ENCODE data around the gene UQCRC1. TPM values are rescaled to one million over a fixed set of nuclear protein-coding genes. Genes with fewer than 3 reads are reported as not detected.
A peak's percentile ranks its signal among the peaks of the same experiment; 100 is the strongest.

The UQCRC1 gene
- total and polyA plus RNA-seq, 8 donors, result 148 to 203 (median 166) TPM

DNA sequence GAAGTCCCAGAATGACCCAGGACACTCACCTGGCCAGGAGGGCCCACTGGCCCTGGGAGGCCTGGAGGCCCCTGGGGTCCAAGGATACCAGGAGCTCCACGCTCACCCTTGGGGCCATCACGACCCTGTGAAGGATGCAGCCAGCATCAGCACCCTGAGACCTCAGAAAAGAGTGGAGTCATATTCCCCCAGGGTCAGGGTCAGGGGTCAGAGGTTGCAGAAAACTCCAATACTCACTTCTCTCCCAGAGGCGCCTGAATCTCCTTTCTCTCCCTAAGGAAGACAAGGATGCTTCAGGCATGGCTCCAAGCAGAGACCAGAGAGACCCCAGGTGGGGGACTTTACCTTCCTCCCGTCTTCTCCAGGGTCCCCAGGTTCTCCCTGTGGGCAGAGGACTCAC is 32.8 kb downstream of the UQCRC1 start:
- H3K27me3 ChIP-seq, result no peaks in the 10 kb centered on the region
- ATAC-seq (no peak), DNase-seq (no peak)
- H3K4me1 ChIP-seq, result no peaks in the 10 kb centered on the region
- no peaks in the 10 kb centered on the region for H3K36me3 ChIP-seq
- H3K4me3 ChIP-seq, result no peak overlapping the region
- intact Hi-C loops (cut with DNase I), result no loop called here
- no peaks in the 10 kb centered on the region for H3K9me3 ChIP-seq
- H3K27ac ChIP-seq, result no peak overlapping the region
- TF ChIP-seq, protein P1, sequence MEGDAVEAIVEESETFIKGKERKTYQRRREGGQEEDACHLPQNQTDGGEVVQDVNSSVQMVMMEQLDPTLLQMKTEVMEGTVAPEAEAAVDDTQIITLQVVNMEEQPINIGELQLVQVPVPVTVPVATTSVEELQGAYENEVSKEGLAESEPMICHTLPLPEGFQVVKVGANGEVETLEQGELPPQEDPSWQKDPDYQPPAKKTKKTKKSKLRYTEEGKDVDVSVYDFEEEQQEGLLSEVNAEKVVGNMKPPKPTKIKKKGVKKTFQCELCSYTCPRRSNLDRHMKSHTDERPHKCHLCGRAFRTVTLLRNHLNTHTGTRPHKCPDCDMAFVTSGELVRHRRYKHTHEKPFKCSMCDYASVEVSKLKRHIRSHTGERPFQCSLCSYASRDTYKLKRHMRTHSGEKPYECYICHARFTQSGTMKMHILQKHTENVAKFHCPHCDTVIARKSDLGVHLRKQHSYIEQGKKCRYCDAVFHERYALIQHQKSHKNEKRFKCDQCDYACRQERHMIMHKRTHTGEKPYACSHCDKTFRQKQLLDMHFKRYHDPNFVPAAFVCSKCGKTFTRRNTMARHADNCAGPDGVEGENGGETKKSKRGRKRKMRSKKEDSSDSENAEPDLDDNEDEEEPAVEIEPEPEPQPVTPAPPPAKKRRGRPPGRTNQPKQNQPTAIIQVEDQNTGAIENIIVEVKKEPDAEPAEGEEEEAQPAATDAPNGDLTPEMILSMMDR (IDR thresholded peaks at IDR 0.05), result no peak

DNA sequence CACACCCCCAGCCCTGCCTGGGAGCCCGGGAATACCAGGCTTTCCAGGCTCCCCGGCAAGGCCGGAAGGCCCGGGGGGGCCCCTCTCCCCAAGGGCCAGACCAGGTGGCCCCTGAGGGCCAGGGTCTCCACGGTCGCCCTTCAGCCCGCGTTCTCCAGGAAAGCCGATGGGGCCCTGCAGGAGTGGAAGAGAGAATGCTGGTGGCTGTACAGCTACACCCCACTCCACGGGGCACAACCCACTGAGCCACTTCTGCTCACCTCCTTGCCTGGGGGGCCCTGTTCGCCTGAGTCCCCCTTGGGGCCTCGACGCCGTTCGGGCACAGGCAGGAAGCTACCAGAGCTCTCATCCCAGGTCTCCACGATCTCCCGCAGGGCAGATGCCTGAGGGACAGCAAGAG is 34.1 kb downstream of the UQCRC1 start:
- Histone ChIP-seq H3K4me3 (no peak overlapping the region), H3K36me3 (no peaks in the 10 kb centered on the region), H3K27me3 (no peaks in the 10 kb centered on the region), H3K27ac (no peak overlapping the region), H3K9me3 (no peaks in the 10 kb centered on the region), H3K4me1 (no peaks in the 10 kb centered on the region)
- TF ChIP-seq, protein P1 (IDR thresholded peaks at IDR 0.05), result no peak
- no peak for ATAC-seq
- no peak for DNase-seq
- intact Hi-C loops (cut with DNase I), result no loop called here

DNA sequence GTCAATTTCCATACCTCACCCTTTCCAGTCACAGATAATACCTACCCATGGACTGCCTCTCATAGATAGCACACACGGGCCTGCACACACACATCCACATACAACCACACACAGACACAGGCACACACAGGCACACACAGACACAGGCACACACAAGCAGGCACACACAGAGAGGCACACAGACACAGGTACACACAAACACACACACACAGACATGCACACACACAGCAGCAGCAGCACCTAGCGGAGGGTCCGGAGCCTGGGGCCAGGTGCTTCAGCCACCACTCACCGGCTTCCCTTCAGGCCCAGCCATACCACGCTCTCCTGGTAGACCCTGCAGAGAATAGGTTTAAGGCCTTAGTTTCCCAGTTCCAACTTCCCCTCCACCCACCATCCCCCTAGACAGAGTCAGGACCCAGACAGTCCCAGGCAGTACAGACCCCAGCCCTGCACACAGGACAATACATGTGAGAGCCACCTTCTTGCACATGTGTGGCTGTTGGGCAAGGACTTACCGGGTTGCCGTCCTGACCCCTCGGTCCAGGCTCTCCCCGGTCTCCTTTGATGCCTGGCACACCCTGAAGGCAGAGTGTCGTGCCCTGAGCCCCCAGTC is 35.4 kb downstream of the UQCRC1 start:
- Histone ChIP-seq H3K27me3 (no peaks in the 10 kb centered on the region), H3K27ac (no peak overlapping the region), H3K9me3 (no peaks in the 10 kb centered on the region), H3K4me1 (no peaks in the 10 kb centered on the region), H3K36me3 (no peaks in the 10 kb centered on the region), H3K4me3 (no peak overlapping the region)
- DNase-seq (no peak), ATAC-seq (no peak)
- TF ChIP-seq, protein P1 (IDR thresholded peaks at IDR 0.05), result no peak
- intact Hi-C loops (cut with DNase I), result no loop called here

DNA sequence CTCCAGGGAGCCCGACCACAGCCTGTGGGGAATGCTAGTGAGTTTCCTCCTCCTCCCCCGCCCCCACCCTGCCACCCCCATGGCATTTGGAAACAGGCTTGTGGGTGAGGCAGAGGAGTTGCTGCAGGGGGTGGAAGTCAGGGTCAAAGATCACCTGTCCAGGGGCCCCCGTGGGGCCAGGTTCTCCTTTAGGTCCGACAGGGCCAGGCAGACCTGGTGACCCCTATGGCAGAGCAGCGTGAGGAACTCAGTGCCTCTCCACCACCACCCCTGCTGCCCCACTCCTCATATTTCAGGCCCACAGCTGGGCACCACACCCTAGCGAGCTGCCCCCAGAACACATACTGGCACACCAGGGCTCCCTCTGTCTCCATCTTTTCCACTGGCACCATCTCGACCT is 36.9 kb downstream of the UQCRC1 start:
- Histone ChIP-seq H3K27me3 (no peaks in the 10 kb centered on the region), H3K4me3 (no peak overlapping the region), H3K27ac (no peak overlapping the region), H3K9me3 (no peaks in the 10 kb centered on the region), H3K4me1 (no peaks in the 10 kb centered on the region), H3K36me3 (no peaks in the 10 kb centered on the region)
- intact Hi-C loops (cut with DNase I), result no loop called here
- ATAC-seq (no peak), DNase-seq (peak in 1 of 4 donors; percentile 60)
- TF ChIP-seq, protein P1 (IDR thresholded peaks at IDR 0.05), result no peak

DNA sequence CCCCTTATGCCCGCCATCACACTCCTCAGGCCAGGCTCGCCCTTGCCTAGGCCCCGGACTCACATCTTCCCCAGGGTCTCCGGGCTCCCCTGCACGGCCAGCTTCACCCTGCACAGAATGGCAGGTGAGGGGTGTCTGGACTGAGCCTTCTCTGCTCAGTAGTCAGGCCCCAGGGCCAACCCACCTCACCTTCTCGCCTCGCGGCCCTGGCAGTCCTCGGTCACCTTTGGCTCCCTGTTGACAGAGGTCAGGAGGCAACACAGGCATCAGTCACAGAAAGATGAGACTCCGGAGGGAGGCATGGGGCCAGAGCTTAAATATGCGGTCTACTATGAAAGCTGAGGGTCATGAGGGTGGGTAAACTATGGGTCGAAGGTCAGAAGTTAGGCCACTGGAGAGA is 37.5 kb downstream of the UQCRC1 start:
- Histone ChIP-seq H3K27me3 (no peaks in the 10 kb centered on the region), H3K27ac (no peak overlapping the region), H3K4me1 (no peaks in the 10 kb centered on the region), H3K36me3 (no peaks in the 10 kb centered on the region), H3K9me3 (no peaks in the 10 kb centered on the region), H3K4me3 (no peak overlapping the region)
- DNase-seq (peak in 1 of 4 donors; percentile 64), ATAC-seq (no peak)
- intact Hi-C loops (cut with DNase I), result no loop called here
- TF ChIP-seq, protein P1 (IDR thresholded peaks at IDR 0.05), result no peak
